Caco-2 (cell line): ENCODE data around the gene USP10. TPM values are rescaled to one million over a fixed set of nuclear protein-coding genes. Genes with fewer than 3 reads are reported as not detected.

ENCODE experiments used
- BruUV-seq: library from RNA; stranded (reverse); fragments of 400-500 nt; replicated peaks from 2 replicates; lab custom pipeline; 2021; lab: Mats Ljungman, UMichigan
- CTCF ChIA-PET: fragments of 300-600 bp; sonication (Branson Sonifier 250); formaldehyde crosslinking; loops from one replicate; lab custom pipeline; 2022; ENCODE audit warnings: antibody characterized with exemption; lab: Charles Lee
- POLR2A ChIA-PET: fragments of 300-600 bp; sonication (Branson Sonifier 250); formaldehyde crosslinking; loops from one replicate; lab custom pipeline; 2022; ENCODE audit warnings: antibody characterized with exemption; lab: Charles Lee
- DNase-seq, 2 experiments: peaks; one replicate each; pipeline versions ENCODE4 v3.0.0 to v3.0.0-alpha.2; 2020 to 2022
- H3K27me3 ChIP-seq: replicated peaks from 2 replicates; pipeline ENCODE4 v1.6.0; 2011; ENCODE audit warnings: low read length; ENCODE audit not compliant: control insufficient read depth, insufficient read depth
- H3K36me3 ChIP-seq: 2 replicates; pipeline ENCODE4 v1.5.1; 2011; ENCODE audit warnings: low read length; ENCODE audit not compliant: control insufficient read depth, insufficient read depth
- H3K4me1 ChIP-seq: fragments of 250-450 bp; sonication (Bioruptor Pico); 2 replicates; pipeline ENCODE4 v1.5.1; 2020; ENCODE audit warnings: mild to moderate bottlenecking
- H3K4me3 ChIP-seq: 2 replicates; pipeline ENCODE4 v1.5.1; 2011; ENCODE audit warnings: low read depth, mild to moderate bottlenecking, control low read depth, low read length
- H3K9me3 ChIP-seq: fragments of 250-450 bp; sonication (Bioruptor Pico); 2 replicates; pipeline ENCODE4 v1.5.1; 2020; ENCODE audit warnings: mild to moderate bottlenecking, moderate library complexity
- H3K27ac Mint-ChIP-seq: one replicate; pipeline ENCODE4 v1.8.0; 2022; ENCODE audit warnings: mixed read lengths; ENCODE audit not compliant: unreplicated experiment
- H3K27me3 Mint-ChIP-seq: one replicate; pipeline ENCODE4 v1.8.0; 2022; ENCODE audit warnings: mixed read lengths; ENCODE audit not compliant: insufficient read depth, unreplicated experiment
- H3K36me3 Mint-ChIP-seq: one replicate; pipeline ENCODE4 v1.8.0; 2022; ENCODE audit warnings: mild to moderate bottlenecking, mixed read lengths; ENCODE audit not compliant: insufficient read depth, unreplicated experiment
- H3K4me1 Mint-ChIP-seq: one replicate; pipeline ENCODE4 v1.8.0; 2022; ENCODE audit warnings: low read depth, mixed read lengths; ENCODE audit not compliant: unreplicated experiment
- H3K4me3 Mint-ChIP-seq: one replicate; pipeline ENCODE4 v1.8.0; 2022; ENCODE audit warnings: mild to moderate bottlenecking, moderate library complexity, mixed read lengths; ENCODE audit not compliant: unreplicated experiment
- H3K9me3 Mint-ChIP-seq: one replicate; pipeline ENCODE4 v1.8.0; 2022; ENCODE audit warnings: mixed read lengths; ENCODE audit not compliant: unreplicated experiment
- CTCF ChIP-seq, 2 experiments: fragments of 200-600 bp in 1 of 2; IDR thresholded peaks; 1 replicate in 1 of 2; 2 replicates in 1 of 2; pipeline versions ENCODE4 v1.5.1 to v1.8.0; 2011 to 2022; ENCODE audit warnings: antibody characterized with exemption in 1 of 2, control low read depth in 1 of 2, inconsistent platforms in 1 of 2, low read depth in 1 of 2, low read length in 1 of 2, mild to moderate bottlenecking in 1 of 2, moderate library complexity in 1 of 2; ENCODE audit not compliant: insufficient read depth in 1 of 2, severe bottlenecking in 1 of 2, unreplicated experiment in 1 of 2
- intact Hi-C: fragments of 100-400 bp; cut with micrococcal nuclease; formaldehyde crosslinking; loops from one replicate; pipeline ENCODE4 v1.10.0; 2022; ENCODE audit not compliant: unreplicated experiment
- total RNA-seq: library from RNA; stranded (reverse); gene quantifications from 2 replicates; pipeline ENCODE4 v1.2.3, GENCODE V29; 2022

The USP10 gene
- total RNA-seq, 1 experiment from 2014 or later, result 147 TPM

- Histone ChIP-seq H3K4me3 (no peak overlapping the region), H3K9me3 (no peaks in the 10 kb centered on the region), H3K4me1 (no peaks in the 10 kb centered on the region), H3K36me3 (peaks cover 3% of the 10 kb centered on the region), H3K27me3 (no peaks in the 10 kb centered on the region)
- no peaks in the 10 kb centered on the region for H3K27me3 Mint-ChIP-seq
- ChIA-PET CTCF (interaction anchor here (0.6 to 1.9 kb wide), 2 partner anchors 12 to 24 kb away, joined by 3 to 5 read pairs; no protein-coding TSS in a partner anchor), POLR2A (no interaction called here)
- intact Hi-C loops, result no loop called here
- no TSS peak for BruUV-seq
- H3K4me3 Mint-ChIP-seq, result no peak overlapping the region
- H3K4me1 Mint-ChIP-seq, result peaks cover 5% of the 10 kb centered on the region
- no peaks in the 10 kb centered on the region for H3K9me3 Mint-ChIP-seq
- no peak for TF ChIP-seq CTCF (IDR thresholded peaks at IDR 0.05; ENCODE audit: insufficient read depth in 1 of 2, low read depth in 1 of 2, low read length in 1 of 2, severe bottlenecking in 1 of 2, unreplicated experiment in 1 of 2)
- peaks cover 61% of the 10 kb centered on the region for H3K36me3 Mint-ChIP-seq
- no peak for DNase-seq
- no peak overlapping the region for H3K27ac Mint-ChIP-seq
These were observed 50.8 kb downstream of the USP10 start for GRCh38 chr16:84750575-84750974.

- ChIA-PET POLR2A (no interaction called here), CTCF (interaction anchor here (1.9 kb wide), 1 partner anchor 13 kb away, joined by 5 read pairs; no protein-coding TSS in a partner anchor)
- Histone ChIP-seq H3K9me3 (no peaks in the 10 kb centered on the region), H3K27me3 (no peaks in the 10 kb centered on the region), H3K4me3 (no peak overlapping the region), H3K4me1 (no peaks in the 10 kb centered on the region), H3K36me3 (peaks cover 3% of the 10 kb centered on the region)
- Mint-ChIP-seq H3K4me1 (peaks cover 6% of the 10 kb centered on the region), H3K27me3 (no peaks in the 10 kb centered on the region), H3K36me3 (peaks cover 60% of the 10 kb centered on the region), H3K27ac (no peak overlapping the region), H3K4me3 (no peak overlapping the region), H3K9me3 (no peaks in the 10 kb centered on the region)
- no TSS peak for BruUV-seq
- intact Hi-C loops, result no loop called here
- no peak for TF ChIP-seq CTCF (IDR thresholded peaks at IDR 0.05; ENCODE audit: insufficient read depth in 1 of 2, low read depth in 1 of 2, low read length in 1 of 2, severe bottlenecking in 1 of 2, unreplicated experiment in 1 of 2)
- no peak for DNase-seq
These were observed 51.4 kb downstream of the USP10 start for GRCh38 chr16:84751241-84751640.

- H3K9me3 ChIP-seq, result no peaks in the 10 kb centered on the region
- H3K9me3 Mint-ChIP-seq, result no peaks in the 10 kb centered on the region
- H3K4me3 Mint-ChIP-seq, result no peak overlapping the region
- no peak overlapping the region for H3K27ac Mint-ChIP-seq
- no peaks in the 10 kb centered on the region for H3K27me3 ChIP-seq
- intact Hi-C loops, result no loop called here
- peaks cover 55% of the 10 kb centered on the region for H3K36me3 Mint-ChIP-seq
- H3K36me3 ChIP-seq, result peaks cover 3% of the 10 kb centered on the region
- no peak for TF ChIP-seq CTCF (IDR thresholded peaks at IDR 0.05; ENCODE audit: insufficient read depth in 1 of 2, low read depth in 1 of 2, low read length in 1 of 2, severe bottlenecking in 1 of 2, unreplicated experiment in 1 of 2)
- BruUV-seq, result no TSS peak
- POLR2A ChIA-PET, result no interaction called here
- H3K4me3 ChIP-seq, result no peak overlapping the region
- no peak for DNase-seq
- H3K4me1 Mint-ChIP-seq, result peaks cover 6% of the 10 kb centered on the region
- no peaks in the 10 kb centered on the region for H3K27me3 Mint-ChIP-seq
- CTCF ChIA-PET, result interaction anchor here (1.7 to 2.2 kb wide), 3 partner anchors 14 to 200 kb away, joined by 4 to 10 read pairs (median 5); no protein-coding TSS in a partner anchor
- H3K4me1 ChIP-seq, result no peaks in the 10 kb centered on the region
These were observed 52.1 kb downstream of the USP10 start for GRCh38 chr16:84751947-84752346.
